ENCODE data around the gene SYNM.
"Not testable (repeated sequence)": the region's sequence is repeated elsewhere in the genome, so short reads cannot be mapped to it uniquely, and the experiment has no call there.

The SYNM gene

DNA sequence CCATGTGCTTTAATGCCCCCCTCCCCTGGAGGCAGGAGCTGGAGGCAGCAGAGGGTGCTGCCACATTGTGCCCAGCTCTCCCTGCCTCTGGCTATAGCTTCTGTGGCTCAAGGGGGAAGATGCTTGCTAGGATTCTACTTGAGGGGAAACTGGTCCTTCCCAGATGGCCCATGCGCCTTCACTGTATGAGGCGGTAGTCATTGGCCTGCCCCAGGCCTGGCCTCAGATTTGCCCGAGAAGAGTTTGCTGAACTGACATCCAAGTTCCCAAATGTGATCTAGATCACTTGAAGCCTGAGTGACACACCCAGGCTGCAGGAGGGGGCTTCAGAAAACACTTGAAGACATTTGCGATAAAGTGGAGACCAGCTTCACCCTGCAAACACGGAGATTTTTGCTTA lies 4.1 kb downstream of the SYNM start:
- DNase-seq: no peak

DNA sequence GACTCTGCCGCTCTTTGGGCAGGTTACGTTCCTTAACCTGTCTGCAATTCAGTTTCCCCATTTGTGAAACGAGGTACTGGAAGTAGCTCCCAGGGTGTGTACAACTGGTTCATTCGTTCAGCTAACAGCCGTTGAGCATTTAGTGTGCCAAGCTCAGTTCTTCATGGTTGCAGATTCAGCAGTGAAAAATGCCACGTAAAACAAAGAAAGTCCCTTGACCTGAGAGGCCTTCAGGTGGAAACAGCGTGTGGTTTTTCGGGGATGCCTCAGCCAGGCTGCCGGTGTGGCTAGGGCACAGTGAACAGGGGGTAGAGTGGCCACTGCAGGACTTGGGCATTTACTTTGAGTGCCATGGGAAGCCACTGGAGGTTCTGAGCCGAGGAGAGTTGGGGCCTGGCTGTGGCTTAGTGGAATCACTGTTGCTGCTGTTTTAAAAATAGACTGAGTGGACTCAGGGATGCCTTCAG lies 4.7 kb downstream of the SYNM start:
- DNase-seq: no peak

DNA sequence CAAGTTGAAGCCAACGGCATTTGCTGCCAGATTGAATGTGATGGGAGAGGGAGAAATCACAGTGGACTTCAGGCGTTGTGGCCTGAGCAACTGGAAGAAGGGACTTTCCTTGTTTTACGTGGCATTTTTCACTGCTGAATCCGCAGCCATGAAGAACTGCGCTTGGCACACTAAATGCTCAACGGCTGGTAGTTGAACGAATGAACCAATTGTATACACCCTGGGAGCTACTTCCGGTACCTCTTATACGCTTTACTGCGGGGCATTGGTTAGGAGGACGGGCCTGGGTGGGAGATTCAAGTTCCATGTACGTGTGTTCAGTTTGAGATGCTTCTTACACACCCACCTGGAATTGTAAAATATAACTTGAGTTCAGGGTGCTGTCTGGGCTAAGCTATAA lies 5.2 kb downstream of the SYNM start:
- no peak for DNase-seq

DNA sequence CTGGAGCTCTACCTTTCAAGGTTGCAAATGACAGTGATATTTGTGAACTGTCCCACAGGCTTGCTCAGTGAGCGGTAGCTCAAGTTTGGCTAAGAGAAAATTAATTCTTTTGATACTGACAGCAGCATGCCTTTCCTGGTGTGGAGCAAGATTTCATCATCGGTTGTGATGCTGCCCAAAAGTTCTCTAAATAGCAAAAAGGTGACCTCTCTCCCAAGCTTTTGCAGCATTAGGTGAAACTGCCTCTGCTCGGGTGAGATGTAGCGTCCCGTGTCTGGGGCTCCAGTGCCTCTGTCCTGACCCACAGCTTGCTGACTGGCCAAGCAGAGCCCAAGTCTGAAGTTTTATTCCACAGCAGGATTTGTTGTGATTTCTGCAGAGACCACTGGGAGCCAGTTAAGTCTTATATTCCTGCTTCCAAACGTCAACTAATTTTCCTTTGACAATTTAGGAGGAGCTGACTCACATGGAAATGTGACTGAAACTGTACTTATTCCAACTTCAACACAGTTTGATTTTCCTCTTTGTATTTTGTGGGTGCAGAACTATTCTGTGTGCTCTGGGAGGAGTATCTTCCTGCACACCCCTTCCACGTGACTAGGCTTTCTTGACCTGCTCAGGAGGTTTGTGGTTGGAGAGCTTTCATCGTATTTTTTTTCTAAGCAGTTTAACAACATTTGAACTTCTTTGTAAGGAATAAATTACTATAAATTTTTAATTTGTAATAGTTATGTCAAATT lies 5.9 kb downstream of the SYNM start:
- no peak for DNase-seq

DNA sequence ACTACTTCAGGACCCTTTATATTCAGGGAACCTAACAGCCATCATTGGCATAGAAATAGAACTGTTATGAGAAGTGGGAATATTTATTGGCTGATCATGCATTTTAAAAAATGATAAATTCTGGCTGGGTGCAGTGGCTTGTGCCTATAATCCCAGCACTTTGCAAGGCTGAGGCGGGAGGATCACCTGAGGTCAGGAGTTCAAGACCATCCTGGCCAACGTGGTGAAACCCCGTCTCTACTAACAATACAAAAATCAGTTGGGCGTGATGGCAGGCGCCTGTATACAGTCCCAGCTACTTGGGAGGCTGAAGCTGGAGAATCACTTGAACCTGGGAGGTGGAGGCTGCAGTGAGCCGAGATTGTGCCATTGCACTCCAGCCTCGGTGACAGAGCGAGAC lies 6.8 kb downstream of the SYNM start:
- DNase-seq: not testable (repeated sequence)

DNA sequence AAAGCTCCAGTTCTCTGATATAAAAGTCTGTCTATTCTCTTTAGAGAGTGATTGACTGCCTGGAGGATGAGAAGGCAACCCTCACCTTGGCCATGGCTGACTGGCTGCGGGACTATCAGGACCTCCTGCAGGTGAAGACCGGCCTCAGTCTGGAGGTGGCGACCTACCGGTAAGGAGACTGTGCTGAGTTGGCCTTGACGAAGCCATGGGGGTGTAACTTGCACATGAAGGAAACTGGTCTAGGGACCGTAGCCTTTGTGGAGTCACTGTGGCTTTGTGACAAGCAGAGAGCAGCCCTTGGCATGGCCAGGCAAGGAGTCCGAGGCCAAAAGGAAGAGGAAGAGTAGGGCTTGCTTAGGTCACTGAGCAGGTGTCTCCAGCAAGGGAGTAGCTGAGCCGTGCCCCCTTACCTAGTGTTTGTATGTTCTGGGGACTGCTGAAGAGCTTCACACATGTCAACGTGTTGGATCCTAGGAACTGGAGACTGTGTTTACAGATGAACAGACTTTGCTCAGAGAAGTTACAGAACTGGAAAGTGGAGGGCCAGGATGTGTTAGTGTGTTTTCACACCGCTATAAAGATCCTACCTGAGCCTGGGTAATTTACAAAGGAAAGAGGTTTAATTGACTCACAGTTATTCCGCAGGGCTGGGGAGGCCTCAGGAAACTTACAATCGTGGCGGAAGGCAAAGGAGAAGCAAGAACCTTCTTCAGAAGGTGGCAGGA lies 8.8 kb downstream of the SYNM start:
- no peak for DNase-seq

DNA sequence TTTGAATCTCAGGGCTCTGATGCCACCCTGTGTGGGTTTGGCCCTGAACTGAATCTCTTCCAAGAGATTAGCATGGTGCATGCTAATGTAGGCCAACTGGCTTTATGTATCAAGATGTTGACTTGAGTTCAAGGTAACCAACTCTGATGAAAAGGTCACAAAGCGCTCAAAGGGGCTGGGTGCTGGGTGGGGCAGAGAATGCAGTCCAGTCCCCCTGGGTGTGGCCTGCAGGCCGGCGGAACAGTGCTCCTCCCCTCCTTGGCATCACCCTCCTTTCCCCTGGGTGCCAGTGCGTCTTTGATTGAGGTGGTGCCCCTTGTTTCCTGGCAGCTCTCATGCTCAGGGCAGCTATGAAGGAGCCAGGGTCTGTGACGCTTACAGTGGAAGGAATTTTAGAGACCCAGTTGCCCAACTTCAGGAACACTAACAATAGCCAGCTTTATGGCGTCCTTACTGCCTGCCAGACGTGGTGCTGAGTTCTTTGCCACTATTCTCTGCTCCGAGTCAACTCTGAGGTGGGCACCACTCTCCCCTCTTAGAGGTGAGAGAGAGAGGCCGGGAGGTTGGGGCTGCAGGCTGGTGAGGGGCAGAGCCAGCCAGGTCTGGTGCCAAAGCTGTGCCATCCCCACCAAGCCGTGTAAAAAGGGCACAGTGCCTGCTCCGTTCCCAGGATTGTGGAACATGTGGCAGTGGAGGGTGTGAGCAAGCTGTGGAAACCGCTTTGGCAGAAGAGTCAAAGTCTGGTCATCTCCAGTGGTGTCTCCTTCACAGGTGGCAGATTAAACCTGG lies 9.8 kb downstream of the SYNM start:
- no peak for DNase-seq

DNA sequence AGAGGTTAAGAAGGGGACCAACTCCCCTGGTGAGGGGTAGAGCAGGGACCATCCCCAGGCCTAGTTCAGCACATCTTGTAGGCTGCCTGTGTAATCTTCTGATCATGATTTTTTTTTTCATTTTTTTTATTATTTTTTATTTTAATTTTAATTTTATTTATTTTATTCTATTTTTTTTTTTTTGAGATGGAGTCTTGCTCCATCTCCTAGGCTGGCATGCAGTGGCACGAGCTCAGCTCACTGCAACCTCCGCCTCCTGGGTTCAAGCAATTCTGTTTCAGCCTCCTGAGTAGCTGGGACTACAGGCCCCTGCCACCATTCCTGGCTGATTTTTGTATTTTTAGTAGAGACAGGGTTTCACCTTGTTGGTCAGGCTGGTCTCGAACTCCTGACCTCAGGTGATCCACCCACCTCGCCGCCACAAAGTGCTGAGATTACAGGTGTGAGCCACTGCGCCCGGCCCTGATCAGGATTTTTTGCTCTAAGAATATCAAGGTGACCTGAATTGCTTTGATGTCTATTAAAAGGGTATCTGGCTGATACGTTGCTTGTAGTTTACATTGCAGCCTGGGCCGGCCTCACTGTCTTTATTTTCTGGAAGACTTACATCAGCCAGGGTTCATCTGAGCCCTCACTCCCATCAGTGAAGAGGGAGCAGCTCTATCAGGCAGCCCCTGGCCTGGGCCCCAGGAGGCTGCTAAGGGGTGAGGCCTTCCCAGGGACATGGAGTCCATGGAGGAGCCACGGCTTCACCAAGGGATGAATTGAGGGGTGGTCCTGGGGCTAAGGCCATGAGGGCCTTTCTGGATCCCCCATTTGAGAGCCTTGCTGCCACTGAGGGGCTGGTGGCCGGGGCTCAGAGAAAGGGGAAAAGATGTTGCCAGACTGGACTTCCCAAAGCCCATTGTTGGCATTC lies 10.7 kb downstream of the SYNM start:
- DNase-seq: no peak

DNA sequence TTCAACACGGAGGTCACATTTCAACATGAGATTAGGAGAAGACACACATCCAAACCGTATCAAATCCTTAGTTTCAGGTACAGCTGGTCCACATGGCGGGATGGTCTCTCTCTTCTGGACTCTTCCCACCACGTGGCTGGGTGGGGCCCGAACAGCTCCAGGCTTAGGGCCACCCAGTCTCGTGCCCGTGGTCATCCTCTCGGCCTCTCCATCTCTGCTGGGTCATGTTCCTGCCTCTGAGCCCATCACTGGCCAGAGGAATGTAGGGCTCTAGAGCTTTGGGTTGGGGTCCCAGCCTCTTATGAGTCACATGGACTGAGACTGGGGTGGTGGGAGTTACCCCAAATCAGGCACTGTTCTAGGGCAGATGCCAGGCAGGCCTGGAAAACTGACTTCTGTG lies 12.2 kb downstream of the SYNM start:
- DNase-seq: no peak

DNA sequence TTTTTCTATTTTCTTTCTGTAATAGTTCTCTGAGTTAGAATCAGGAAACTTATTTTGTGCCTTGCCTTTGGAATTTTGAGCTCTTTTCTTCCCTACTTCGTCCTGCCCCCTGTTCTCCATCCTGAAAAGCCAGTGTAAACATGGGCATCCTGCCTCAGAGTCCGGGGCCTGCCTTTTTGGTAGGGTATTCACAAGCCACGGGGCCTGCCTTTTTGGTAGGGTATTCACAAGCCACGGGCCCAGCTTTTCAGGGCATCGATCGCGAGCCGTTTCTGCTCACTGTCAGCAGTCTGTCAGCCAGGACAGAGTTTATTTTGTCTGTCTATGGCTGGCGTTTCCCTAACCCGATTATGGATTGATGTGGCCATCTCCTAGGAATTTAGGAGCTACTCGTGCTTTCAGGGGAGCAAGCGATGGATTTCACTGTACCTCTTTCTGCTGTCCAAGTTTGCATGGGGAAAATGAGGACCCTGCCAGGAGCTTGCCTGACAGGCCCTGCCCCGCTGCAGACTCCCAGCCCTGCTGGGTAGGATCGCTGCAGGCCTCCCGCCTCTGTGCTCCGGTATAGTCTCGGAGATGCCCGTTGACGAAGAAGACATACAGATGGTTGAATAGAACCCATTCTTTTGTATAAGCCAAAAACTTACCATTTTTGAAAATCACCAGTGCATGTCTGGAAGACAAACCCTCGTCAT lies 12.8 kb downstream of the SYNM start:
- no peak for DNase-seq

DNA sequence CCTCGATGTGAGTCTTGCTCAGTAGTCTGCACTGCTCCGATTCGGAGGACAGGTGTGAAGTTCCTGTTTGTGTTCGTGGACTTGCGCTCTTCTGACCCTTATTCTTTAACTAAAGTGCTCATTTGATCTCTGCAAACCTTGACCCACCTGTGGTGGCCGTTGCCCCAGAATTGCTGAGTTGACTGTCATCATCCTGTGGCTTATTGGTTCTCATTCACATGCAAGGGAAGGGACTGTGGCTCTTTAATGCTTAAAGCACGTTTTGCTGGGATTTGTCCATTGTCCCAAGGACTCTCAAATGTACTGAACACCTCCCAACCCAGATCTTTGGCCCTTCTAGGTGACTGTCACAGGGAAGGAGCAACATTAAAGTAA lies 13.4 kb downstream of the SYNM start:
- no peak for DNase-seq

DNA sequence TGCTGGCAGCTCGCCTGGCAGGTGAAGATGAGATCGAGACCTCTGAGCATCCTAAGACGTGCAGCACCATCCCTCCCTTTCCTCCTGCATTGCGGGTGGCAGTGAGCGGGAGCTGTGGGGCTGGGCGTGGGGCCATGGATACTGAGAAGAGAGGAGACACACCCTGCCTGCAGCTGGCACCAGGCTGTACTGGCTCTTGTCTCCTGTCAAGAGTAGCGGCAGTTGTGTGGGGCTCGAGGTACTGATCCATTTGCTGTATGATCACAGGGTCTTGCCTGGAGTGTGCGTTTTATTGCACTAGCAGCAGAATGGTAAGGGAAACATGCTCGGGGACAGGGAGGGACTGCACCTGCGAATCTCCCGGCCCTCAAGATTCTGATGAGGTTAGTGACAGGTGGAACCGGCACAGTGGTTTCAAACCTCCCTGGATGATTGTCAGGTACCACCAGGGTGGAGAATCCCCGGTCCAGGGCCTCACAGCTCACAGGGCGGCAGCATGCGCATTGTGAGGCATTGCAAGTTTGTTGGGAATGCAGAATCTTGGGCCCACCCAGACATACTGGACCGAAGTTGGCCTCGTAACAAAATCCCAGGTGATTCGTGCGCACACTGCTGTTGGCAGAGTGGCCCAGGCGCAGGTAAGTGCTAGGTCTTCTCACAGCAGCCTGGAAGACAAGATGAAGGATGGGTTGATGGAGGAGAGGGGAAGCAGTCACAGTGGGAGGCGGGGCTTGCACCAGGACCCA lies 14.1 kb downstream of the SYNM start:
- no peak for DNase-seq

DNA sequence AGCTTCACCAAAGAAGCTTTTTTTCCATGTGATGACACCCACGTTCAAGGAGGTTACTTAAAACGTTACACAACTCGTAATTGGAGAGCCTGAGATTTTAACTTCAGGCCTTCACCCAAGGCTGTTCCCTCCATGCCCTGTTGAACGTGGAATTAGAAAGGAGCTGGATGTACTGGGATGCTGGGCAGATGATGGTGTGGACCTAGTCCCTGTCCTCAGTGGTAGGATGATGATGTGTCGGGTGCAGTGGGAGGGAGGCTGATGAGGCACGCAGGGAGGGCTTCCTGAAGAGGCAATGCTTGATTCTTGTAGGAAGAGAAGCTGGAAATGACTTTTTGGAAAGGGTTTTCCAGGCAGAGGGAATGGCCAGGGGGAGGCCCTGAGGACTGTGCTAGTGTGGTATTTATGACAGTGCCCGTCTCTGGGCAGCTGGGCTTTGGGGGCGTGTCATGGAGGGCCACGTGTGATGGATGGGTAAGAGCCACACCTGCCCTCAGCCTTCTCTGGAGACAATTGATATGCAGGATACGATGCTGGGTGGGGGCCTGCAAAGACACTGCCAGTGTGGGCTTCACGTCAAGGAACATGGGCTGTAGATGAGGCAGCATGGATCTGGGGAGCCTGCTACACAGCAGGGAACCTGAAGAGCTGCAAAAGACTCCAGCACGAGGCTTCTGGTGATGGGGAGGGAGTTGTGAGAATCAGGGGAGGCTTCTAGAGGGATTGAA lies 15.3 kb downstream of the SYNM start:
- no peak for DNase-seq

DNA sequence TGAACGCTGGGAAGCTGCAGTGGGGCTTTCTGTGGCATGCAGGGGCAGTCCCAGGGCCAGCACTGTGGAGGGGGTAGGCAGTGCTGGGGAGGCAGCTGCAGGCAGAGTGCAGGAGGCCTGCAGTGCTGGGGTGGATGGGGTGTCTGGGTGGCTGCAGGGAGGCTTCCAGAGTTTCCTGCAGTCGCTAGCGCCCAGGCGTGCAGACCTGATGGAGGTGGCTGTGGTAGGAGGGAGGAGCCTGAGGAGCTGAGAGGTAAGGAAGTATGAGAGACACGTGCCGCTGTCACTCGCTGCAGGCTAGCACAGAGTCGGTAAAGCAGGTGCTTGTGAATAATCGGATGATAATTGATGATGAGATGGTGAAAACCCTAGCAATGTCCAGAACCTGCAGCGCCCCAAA lies 16.3 kb downstream of the SYNM start:
- no peak for DNase-seq

DNA sequence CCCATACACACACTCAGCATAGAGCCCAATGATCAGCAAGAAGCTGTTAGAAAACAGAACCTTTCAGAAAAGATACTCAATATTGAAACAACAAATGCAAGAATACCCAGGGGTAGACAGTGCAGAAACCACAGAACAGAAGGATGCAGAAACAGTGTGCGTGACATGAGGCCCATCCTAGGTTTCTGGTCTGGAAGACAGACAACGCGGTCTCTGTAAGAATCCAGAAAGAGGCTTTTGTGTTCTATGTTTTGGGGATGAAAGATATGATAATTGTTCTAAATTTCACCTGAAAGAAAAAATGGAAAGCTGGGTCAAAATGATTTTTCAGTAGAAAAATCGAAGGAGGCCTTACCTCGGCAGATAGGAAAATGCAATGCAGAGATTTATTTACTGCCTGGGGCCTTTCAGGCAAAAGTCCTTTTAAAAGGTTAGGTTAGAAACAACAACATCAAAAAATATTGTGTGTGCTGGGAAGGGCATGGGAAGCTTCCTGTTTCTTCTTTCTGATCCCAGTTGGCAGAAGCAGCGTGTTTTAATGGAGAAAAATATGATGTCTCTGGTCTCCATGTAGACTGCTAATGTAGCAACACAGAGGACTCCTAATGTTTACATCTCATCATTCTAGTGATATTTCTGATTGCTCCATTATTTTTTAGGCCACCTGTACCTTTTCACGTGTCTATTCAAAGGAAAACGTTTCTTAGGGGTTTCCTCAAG lies 17.0 kb downstream of the SYNM start:
- DNase-seq: no peak

DNA sequence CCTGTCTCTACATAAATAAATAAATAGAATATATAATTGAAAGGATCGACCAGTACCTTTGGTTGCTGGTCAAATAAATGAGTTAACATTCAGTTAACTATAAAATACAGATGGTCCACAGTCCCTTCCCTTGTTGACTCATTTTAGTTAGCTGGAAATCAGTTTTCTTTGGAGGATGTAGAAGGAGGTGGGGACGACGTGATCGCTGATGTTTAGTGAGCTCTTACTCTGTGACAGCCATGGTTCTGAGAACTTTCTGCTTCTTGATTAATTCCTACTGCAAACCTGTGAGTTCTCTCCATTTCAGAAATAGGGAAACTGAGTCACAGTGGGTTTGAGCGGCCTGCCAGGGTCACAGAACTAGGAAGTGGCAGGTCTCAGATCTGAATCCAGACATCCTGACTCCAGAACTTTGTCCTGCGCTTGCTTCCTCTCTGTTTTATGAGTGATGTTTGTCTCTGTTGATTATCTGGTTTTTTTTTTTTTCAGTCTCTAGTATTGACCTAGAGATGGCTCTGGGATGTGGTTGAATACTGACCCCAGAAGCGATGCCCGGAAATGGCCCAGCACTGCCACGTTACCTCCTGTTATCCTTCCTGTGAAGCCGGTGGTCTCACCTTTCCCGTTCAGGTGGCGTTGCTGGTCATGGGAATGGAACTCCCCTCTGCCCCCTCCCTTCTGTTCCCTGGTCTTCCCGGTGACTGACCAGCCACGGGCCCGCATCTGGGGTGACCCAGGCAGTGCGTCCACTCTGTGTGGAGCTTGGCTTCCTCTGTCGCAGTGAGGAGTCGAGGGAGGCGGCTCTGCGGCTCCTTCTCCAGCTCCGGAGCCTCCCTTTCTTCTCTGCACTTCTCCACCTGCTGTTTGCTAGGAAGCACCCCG lies 18.2 kb downstream of the SYNM start:
- no peak for DNase-seq

DNA sequence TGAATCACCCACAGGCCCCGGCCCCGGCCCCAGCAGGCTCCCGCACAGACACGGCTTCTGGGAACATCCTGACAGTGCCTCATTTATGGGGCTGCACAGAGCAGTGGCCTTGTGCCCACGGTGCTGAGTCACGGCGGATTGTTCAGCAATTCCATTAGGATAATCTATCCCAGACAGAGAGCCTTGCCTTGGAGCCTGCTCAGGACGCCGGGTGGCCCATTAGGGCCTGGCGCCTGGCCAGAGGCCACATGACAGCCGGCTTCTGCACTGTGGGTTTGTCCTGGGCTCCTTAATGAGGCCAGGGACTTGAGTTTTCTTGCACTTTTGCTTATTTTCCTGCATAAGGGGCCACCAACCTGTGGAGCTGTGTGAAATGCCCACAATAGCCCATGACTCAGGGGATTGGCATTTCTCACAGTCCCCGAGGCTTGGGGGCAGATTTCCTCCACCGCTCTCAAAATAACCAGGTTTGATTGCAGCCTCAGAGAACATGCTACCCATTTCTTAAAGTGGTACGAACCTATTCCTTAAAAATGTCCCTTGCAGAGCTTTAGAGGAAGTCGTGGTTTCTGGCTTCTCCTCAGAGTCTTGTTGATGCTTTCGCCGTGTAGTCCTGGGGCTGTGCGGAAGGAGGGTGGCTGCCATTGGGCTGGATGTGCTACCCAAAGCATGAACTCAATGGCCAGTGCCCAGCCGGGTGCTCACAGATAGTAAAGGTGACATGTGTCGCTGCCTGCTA lies 19.0 kb downstream of the SYNM start:
- peak; percentile 47 to 55 (median 48) for DNase-seq

DNA sequence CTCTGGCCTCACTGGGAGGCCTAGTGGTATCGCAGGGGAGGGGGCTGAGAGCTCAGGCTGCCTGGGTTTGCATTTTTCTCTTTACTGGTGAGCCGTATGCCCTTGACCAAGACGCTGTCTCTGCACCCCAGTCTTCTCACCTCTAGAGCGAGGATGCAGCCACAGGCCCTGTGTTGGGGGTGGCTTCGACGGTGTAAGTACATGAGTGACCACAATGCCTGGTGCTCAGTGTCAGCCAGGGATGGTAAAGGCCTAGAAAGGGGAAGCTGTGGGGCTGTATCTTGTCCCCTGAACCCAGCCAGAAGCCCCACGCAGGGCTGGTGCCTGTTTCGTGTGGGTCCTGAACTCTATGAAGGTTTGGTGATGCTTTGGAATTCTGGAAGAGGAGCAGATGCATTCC lies 19.8 kb downstream of the SYNM start:
- DNase-seq: no peak

All from suppressor macrophage treated with lipopolysaccharide for 1 hour (primary cell).